Measurements from ENCODE around the gene NABP1. TPM values are rescaled to one million over a fixed set of nuclear protein-coding genes. Genes with fewer than 3 reads are reported as not detected.
"Not testable (repeated sequence)": the region's sequence is repeated elsewhere in the genome, so short reads cannot be mapped to it uniquely, and the experiment has no call there.

Gene NABP1
- total RNA-seq, 6 experiments from 2014 or later = 95.9 to 121 (median 109) TPM

- no peak for TF ChIP-seq CTCF (IDR thresholded peaks at IDR 0.05)
- Mint-ChIP-seq H3K27ac (peak overlapping the region; percentile 85), H3K27me3 (ENCODE audit: insufficient read depth) (no peaks in the 10 kb centered on the region), H3K9me3 (no peaks in the 10 kb centered on the region), H3K4me1 (ENCODE audit: low read depth) (peaks cover 58% of the 10 kb centered on the region), H3K4me3 (peak overlapping the region; percentile 63), H3K36me3 (ENCODE audit: low read depth) (no peaks in the 10 kb centered on the region)
- DNase-seq = no peak
Measured at GRCh38 chr2:191638079-191638801, 39.7 kb upstream of the NABP1 start.

- no peaks in the 10 kb centered on the region; the same call in 1 of the 2 replicates for H3K27me3 Mint-ChIP-seq (ENCODE audit: insufficient read depth)
- peak overlapping the region; percentile 63; the same call in 1 of the 2 replicates for H3K4me3 Mint-ChIP-seq
- no peaks in the 10 kb centered on the region for H3K36me3 Mint-ChIP-seq (ENCODE audit: low read depth)
Measured at GRCh38 chr2:191638802-191639172, 39.1 kb upstream of the NABP1 start.

GRCh38 chr2:191641609-191642008 lies 36.3 kb upstream of the NABP1 start:
- Mint-ChIP-seq H3K9me3 (no peaks in the 10 kb centered on the region), H3K27ac (no peak overlapping the region), H3K36me3 (ENCODE audit: low read depth) (no peaks in the 10 kb centered on the region; the same call in 1 of the 2 replicates), H3K4me1 (ENCODE audit: low read depth) (peaks cover 42% of the 10 kb centered on the region), H3K27me3 (ENCODE audit: insufficient read depth) (no peaks in the 10 kb centered on the region; the same call in 1 of the 2 replicates), H3K4me3 (no peak overlapping the region)
- no peak for DNase-seq
- TF ChIP-seq CTCF (IDR thresholded peaks at IDR 0.05) = no peak

More at GRCh38 chr2:191638802-191639172, 39.1 kb upstream of the NABP1 start:
- Mint-ChIP-seq H3K4me1 (ENCODE audit: low read depth) (peaks cover 56% of the 10 kb centered on the region), H3K9me3 (no peaks in the 10 kb centered on the region), H3K27ac (peak overlapping the region; percentile 85)
- no peak for TF ChIP-seq CTCF (IDR thresholded peaks at IDR 0.05)
- DNase-seq = no peak

GRCh38 chr2:191642541-191642940 lies 35.4 kb upstream of the NABP1 start:
- Mint-ChIP-seq H3K36me3 (ENCODE audit: low read depth) (no peaks in the 10 kb centered on the region; the same call in 1 of the 2 replicates), H3K4me1 (ENCODE audit: low read depth) (peaks cover 36% of the 10 kb centered on the region), H3K4me3 (no peak overlapping the region), H3K27ac (no peak overlapping the region), H3K9me3 (no peaks in the 10 kb centered on the region), H3K27me3 (ENCODE audit: insufficient read depth) (no peaks in the 10 kb centered on the region; the same call in 1 of the 2 replicates)
- no peak for TF ChIP-seq CTCF (IDR thresholded peaks at IDR 0.05)
- no peak for DNase-seq

GRCh38 chr2:191643429-191643828 lies 34.5 kb upstream of the NABP1 start:
- H3K27me3 Mint-ChIP-seq (ENCODE audit: insufficient read depth) = no peaks in the 10 kb centered on the region; the same call in 1 of the 2 replicates
- no peaks in the 10 kb centered on the region; the same call in 1 of the 2 replicates for H3K36me3 Mint-ChIP-seq (ENCODE audit: low read depth)
- H3K4me3 Mint-ChIP-seq = no peak overlapping the region
- no peak for DNase-seq
- no peak overlapping the region for H3K27ac Mint-ChIP-seq
- H3K4me1 Mint-ChIP-seq (ENCODE audit: low read depth) = peaks cover 34% of the 10 kb centered on the region
- TF ChIP-seq CTCF (IDR thresholded peaks at IDR 0.05) = no peak
- no peaks in the 10 kb centered on the region for H3K9me3 Mint-ChIP-seq

GRCh38 chr2:191644613-191645012 lies 33.3 kb upstream of the NABP1 start:
- peaks cover 25% of the 10 kb centered on the region for H3K4me1 Mint-ChIP-seq (ENCODE audit: low read depth)
- not testable (repeated sequence) for H3K4me3 Mint-ChIP-seq; H3K9me3 Mint-ChIP-seq; H3K36me3 Mint-ChIP-seq (ENCODE audit: low read depth); DNase-seq; H3K27ac Mint-ChIP-seq; H3K27me3 Mint-ChIP-seq (ENCODE audit: insufficient read depth)

Measured in HFFc6 (cell line).